HCT116 (cell line): Measurements from ENCODE around the gene OTULIN. TPM values are rescaled to one million over a fixed set of nuclear protein-coding genes. Genes with fewer than 3 reads are reported as not detected.

Source experiments
- ATAC-seq: fragments of 200-7000 bp; cut with Tn5 transposase; 2 replicates; pipeline ENCODE4 v1.9.1; 2020; ENCODE audit warnings: mild to moderate bottlenecking, moderate library complexity
- BruUV-seq: library from RNA; stranded (reverse); fragments of 400-500 nt; replicated peaks from 2 replicates; lab custom pipeline; 2021; lab: Mats Ljungman, UMichigan
- CTCF ChIA-PET: fragments of 300-600 bp; sonication (Branson Sonifier 250); formaldehyde crosslinking; loops from one replicate; lab custom pipeline; 2021; ENCODE audit warnings: antibody characterized with exemption; lab: Charles Lee
- POLR2A ChIA-PET: fragments of 300-600, 350-600 bp; sonication (Branson Sonifier 250); formaldehyde crosslinking; loops from one replicate; lab custom pipeline; 2021; ENCODE audit warnings: antibody characterized with exemption; lab: Charles Lee
- RAD21 ChIA-PET, 2 experiments: fragments of 300-600 bp; sonication (Branson Sonifier 250); formaldehyde crosslinking; loops; one replicate each; lab custom pipeline; 2023; ENCODE audit warnings: low total read pairs in 2 of 2; ENCODE audit not compliant: uncharacterized antibody in 2 of 2, unreplicated experiment in 2 of 2, low non-redundant PET in 1 of 2; lab: Charles Lee
- DNase-seq: peaks from one replicate; pipeline ENCODE4 v3.0.0-alpha.2; 2010; ENCODE audit warnings: low read depth, low spot score
- H2AFZ ChIP-seq: fragments of 200-600 bp; shearing (Covaris generic), sonication (generic); 2 replicates; pipeline ENCODE4 v1.6.1; 2017; ENCODE audit warnings: low read depth, mixed run types, mixed read lengths, antibody characterized with exemption, low read length; ENCODE audit not compliant: poor library complexity, severe bottlenecking
- H3K27ac ChIP-seq: 2 replicates; pipeline ENCODE4 v1.5.1; 2012; ENCODE audit warnings: low read depth, low read length
- H3K27me3 ChIP-seq: fragments of 200-600 bp; sonication (generic); 2 replicates; pipeline ENCODE4 v1.6.1; 2016; ENCODE audit warnings: mixed run types, low read length, mixed read lengths; ENCODE audit not compliant: insufficient read depth
- H3K36me3 ChIP-seq, 2 experiments: fragments of 200-500 bp in 1 of 2; fragments of 200-600 bp in 1 of 2; sonication (Bioruptor generic) in 1 of 2; sonication (generic) in 1 of 2; 2 replicates each; pipeline versions ENCODE4 v1.5.1 to v1.6.1; 2014 to 2016; ENCODE audit warnings: low read length in 2 of 2, inconsistent platforms in 1 of 2, mixed read lengths in 1 of 2, mixed run types in 1 of 2; ENCODE audit not compliant: insufficient read depth in 2 of 2, control insufficient read depth in 1 of 2
- H3K4me1 ChIP-seq, 2 experiments: fragments of 200-600 bp in 1 of 2; sonication (generic) in 1 of 2; 2 replicates each; pipeline versions ENCODE4 v1.5.1 to v1.6.1; 2012 to 2017; ENCODE audit warnings: low read length in 2 of 2, inconsistent platforms in 1 of 2, mild to moderate bottlenecking in 1 of 2, mixed read lengths in 1 of 2, mixed run types in 1 of 2, moderate library complexity in 1 of 2; ENCODE audit not compliant: insufficient read depth in 2 of 2, control insufficient read depth in 1 of 2
- H3K4me2 ChIP-seq: fragments of 200-600 bp; sonication (generic); 2 replicates; pipeline ENCODE4 v1.6.1; 2017; ENCODE audit warnings: mixed run types, low read length, mixed read lengths
- H3K4me3 ChIP-seq, 2 experiments: fragments of 200-600 bp in 1 of 2; sonication (generic) in 1 of 2; replicated peaks in 1 of 2; 2 replicates each; pipeline ENCODE4 v1.5.1; 2011 to 2016; ENCODE audit warnings: low read length in 2 of 2, control low read depth in 1 of 2, low read depth in 1 of 2, mild to moderate bottlenecking in 1 of 2, mixed read lengths in 1 of 2, mixed run types in 1 of 2
- H3K79me2 ChIP-seq: fragments of 200-600 bp; sonication (generic); 2 replicates; pipeline ENCODE4 v1.6.1; 2017; ENCODE audit warnings: mild to moderate bottlenecking, mixed run types, low read length, moderate library complexity, mixed read lengths; ENCODE audit not compliant: insufficient read depth
- H3K9ac ChIP-seq: fragments of 200-600 bp; sonication (generic); 2 replicates; pipeline ENCODE4 v1.6.1; 2016; ENCODE audit warnings: low read length, mixed read lengths
- H3K9me2 ChIP-seq: fragments of 200-600 bp; sonication (generic), shearing (Covaris generic); 2 replicates; pipeline ENCODE4 v1.6.1; 2017; ENCODE audit warnings: mixed run types, mild to moderate bottlenecking, moderate library complexity; ENCODE audit not compliant: insufficient read depth
- H3K9me3 ChIP-seq, 2 experiments: fragments of 200-500 bp in 1 of 2; fragments of 200-600 bp in 1 of 2; sonication (Bioruptor generic) in 1 of 2; sonication (generic) in 1 of 2; 2 replicates each; pipeline ENCODE4 v1.6.1; 2014 to 2017; ENCODE audit warnings: low read length in 2 of 2, mixed read lengths in 2 of 2, inconsistent platforms in 1 of 2, low read depth in 1 of 2, mild to moderate bottlenecking in 1 of 2, mixed run types in 1 of 2, moderate library complexity in 1 of 2; ENCODE audit not compliant: control insufficient read depth in 1 of 2, insufficient read depth in 1 of 2
- H4K20me1 ChIP-seq: fragments of 200-600 bp; sonication (generic), shearing (Covaris generic); 2 replicates; pipeline ENCODE4 v1.6.1; 2017; ENCODE audit warnings: mixed run types, mild to moderate bottlenecking, moderate library complexity; ENCODE audit not compliant: insufficient read depth
- CBX3 ChIP-seq: IDR thresholded peaks from 2 replicates; pipeline ENCODE4 v1.6.1; 2012; ENCODE audit warnings: low read depth
- CEBPB ChIP-seq: IDR thresholded peaks from 2 replicates; pipeline ENCODE4 v1.6.1; 2012; ENCODE audit warnings: low read depth
- EGR1 ChIP-seq: IDR thresholded peaks from 2 replicates; pipeline ENCODE4 v1.6.1; 2012; ENCODE audit warnings: low read depth
- ELF1 ChIP-seq: IDR thresholded peaks from 2 replicates; pipeline ENCODE4 v1.6.1; 2012; ENCODE audit warnings: low read depth, borderline replicate concordance
- EZH2phosphoT487 ChIP-seq: fragments of 200-600 bp; IDR thresholded peaks from 2 replicates; pipeline ENCODE4 v1.6.1; 2018; ENCODE audit warnings: antibody characterized with exemption, borderline replicate concordance
- JUND ChIP-seq: IDR thresholded peaks from 2 replicates; pipeline ENCODE4 v1.6.1; 2012
- POLR2A ChIP-seq: IDR thresholded peaks from 2 replicates; pipeline ENCODE4 v1.7.0; 2011; ENCODE audit warnings: borderline replicate concordance; ENCODE audit not compliant: insufficient read depth, insufficient read length; ENCODE audit errors: extremely low read depth
- POLR2AphosphoS5 ChIP-seq: IDR thresholded peaks from 2 replicates; pipeline ENCODE4 v1.6.1; 2011; ENCODE audit warnings: mild to moderate bottlenecking, low read depth, low read length, moderate library complexity
- SP1 ChIP-seq: IDR thresholded peaks from 2 replicates; pipeline ENCODE4 v1.6.1; 2012; ENCODE audit warnings: low read depth
- YY1 ChIP-seq: IDR thresholded peaks from 2 replicates; pipeline ENCODE4 v1.6.1; 2011; ENCODE audit warnings: low read length, low read depth, moderate library complexity, mild to moderate bottlenecking; ENCODE audit not compliant: insufficient replicate concordance; ENCODE audit errors: extremely low read depth
- ZFX ChIP-seq: fragments of 450-650 bp; IDR thresholded peaks from 2 replicates; pipeline ENCODE4 v1.6.1; 2017
- intact Hi-C: fragments of 100-400 bp; cut with micrococcal nuclease; formaldehyde crosslinking; loops from 2 replicates; pipeline ENCODE4 v1.10.0; 2022
- total RNA-seq: library from RNA; stranded (reverse); gene quantifications from one replicate; pipeline ENCODE4 v1.2.1, GENCODE V29; 2021; ENCODE audit not compliant: unreplicated experiment
- TF ChIP-seq, protein P1 (sequence below): IDR thresholded peaks from 2 replicates; pipeline ENCODE4 v1.6.1; 2011; ENCODE audit warnings: mild to moderate bottlenecking, low read length, moderate library complexity; ENCODE audit not compliant: insufficient replicate concordance; ENCODE audit errors: extremely low read depth
- TF ChIP-seq, protein P2 (sequence below): IDR thresholded peaks from 2 replicates; pipeline ENCODE4 v1.6.1; 2012
- TF ChIP-seq, protein P3 (sequence below), 3 experiments: fragments of 200-600 bp in 1 of 3; sonication (generic) in 1 of 3; IDR thresholded peaks in 2 of 3; conservative IDR thresholded peaks in 1 of 3; 2 replicates each; pipeline ENCODE4 v1.5.1; 2012 to 2017; ENCODE audit warnings: low read depth in 2 of 3, low read length in 2 of 3, antibody characterized with exemption in 1 of 3, borderline replicate concordance in 1 of 3, control low read depth in 1 of 3, mild to moderate bottlenecking in 1 of 3, mixed read lengths in 1 of 3, mixed run types in 1 of 3, moderate library complexity in 1 of 3; ENCODE audit not compliant: insufficient read depth in 1 of 3

OTULIN gene
- total RNA-seq, 1 experiment from 2014 or later, result 25.7 TPM

DNA sequence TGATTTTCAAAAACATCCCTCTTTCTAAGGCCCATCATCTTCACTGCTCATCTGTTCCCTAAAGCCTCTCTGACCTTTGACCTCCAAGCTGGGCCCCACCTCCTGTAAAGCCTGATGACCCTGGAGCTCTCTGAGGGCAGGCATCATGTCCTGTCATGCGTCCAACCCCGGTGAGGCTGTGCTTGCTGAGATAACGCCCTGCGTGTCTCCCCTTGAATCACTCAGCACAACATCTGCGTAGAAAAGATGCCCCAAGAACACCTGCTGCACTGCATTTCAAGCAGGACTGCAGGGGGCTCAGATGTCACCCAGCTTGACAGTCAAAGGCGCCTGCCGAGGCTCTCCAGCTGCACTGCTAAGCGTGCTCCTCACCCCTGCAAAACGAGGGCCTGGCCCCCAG is 78.0 kb downstream of the OTULIN start:
- H2AFZ ChIP-seq, result no peak overlapping the region
- POLR2A ChIA-PET, result no interaction called here
- H3K9ac ChIP-seq, result no peak overlapping the region
- DNase-seq (no peak), ATAC-seq (no peak)
- no peaks in the 10 kb centered on the region; a peak in 1 of 4 replicates for H3K36me3 ChIP-seq
- no peaks in the 10 kb centered on the region for H3K27me3 ChIP-seq
- intact Hi-C loops, result no loop called here
- H4K20me1 ChIP-seq, result no peaks in the 10 kb centered on the region
- BruUV-seq, result no TSS peak
- CTCF ChIA-PET, result no interaction called here
- no peaks in the 10 kb centered on the region for H3K9me2 ChIP-seq
- no peak overlapping the region for H3K4me2 ChIP-seq
- H3K79me2 ChIP-seq, result no peaks in the 10 kb centered on the region
- H3K27ac ChIP-seq, result no peak overlapping the region
- H3K9me3 ChIP-seq, result no peaks in the 10 kb centered on the region
- TF ChIP-seq, protein P1, sequence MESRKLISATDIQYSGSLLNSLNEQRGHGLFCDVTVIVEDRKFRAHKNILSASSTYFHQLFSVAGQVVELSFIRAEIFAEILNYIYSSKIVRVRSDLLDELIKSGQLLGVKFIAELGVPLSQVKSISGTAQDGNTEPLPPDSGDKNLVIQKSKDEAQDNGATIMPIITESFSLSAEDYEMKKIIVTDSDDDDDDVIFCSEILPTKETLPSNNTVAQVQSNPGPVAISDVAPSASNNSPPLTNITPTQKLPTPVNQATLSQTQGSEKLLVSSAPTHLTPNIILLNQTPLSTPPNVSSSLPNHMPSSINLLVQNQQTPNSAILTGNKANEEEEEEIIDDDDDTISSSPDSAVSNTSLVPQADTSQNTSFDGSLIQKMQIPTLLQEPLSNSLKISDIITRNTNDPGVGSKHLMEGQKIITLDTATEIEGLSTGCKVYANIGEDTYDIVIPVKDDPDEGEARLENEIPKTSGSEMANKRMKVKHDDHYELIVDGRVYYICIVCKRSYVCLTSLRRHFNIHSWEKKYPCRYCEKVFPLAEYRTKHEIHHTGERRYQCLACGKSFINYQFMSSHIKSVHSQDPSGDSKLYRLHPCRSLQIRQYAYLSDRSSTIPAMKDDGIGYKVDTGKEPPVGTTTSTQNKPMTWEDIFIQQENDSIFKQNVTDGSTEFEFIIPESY, result no peak
- TF ChIP-seq, protein P2, sequence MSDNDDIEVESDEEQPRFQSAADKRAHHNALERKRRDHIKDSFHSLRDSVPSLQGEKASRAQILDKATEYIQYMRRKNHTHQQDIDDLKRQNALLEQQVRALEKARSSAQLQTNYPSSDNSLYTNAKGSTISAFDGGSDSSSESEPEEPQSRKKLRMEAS, result no peak
- TF ChIP-seq, protein P3, sequence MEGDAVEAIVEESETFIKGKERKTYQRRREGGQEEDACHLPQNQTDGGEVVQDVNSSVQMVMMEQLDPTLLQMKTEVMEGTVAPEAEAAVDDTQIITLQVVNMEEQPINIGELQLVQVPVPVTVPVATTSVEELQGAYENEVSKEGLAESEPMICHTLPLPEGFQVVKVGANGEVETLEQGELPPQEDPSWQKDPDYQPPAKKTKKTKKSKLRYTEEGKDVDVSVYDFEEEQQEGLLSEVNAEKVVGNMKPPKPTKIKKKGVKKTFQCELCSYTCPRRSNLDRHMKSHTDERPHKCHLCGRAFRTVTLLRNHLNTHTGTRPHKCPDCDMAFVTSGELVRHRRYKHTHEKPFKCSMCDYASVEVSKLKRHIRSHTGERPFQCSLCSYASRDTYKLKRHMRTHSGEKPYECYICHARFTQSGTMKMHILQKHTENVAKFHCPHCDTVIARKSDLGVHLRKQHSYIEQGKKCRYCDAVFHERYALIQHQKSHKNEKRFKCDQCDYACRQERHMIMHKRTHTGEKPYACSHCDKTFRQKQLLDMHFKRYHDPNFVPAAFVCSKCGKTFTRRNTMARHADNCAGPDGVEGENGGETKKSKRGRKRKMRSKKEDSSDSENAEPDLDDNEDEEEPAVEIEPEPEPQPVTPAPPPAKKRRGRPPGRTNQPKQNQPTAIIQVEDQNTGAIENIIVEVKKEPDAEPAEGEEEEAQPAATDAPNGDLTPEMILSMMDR (IDR thresholded peaks at IDR 0.05 in 2 of 3, conservative IDR thresholded peaks at IDR 0.05 in 1 of 3; ENCODE audit: borderline replicate concordance in 1 of 3, insufficient read depth in 1 of 3, low read depth in 2 of 3, low read length in 2 of 3), result no peak
- TF ChIP-seq EGR1, result no peak
- no peak for TF ChIP-seq CEBPB
- no peak for TF ChIP-seq EZH2phosphoT487
- no peak for TF ChIP-seq ELF1
- no peak for TF ChIP-seq JUND
- no peak for TF ChIP-seq SP1
- no peak for TF ChIP-seq ZFX
- TF ChIP-seq POLR2A, result no peak
- no peak for TF ChIP-seq YY1
- TF ChIP-seq POLR2AphosphoS5, result no peak
- no peak for TF ChIP-seq CBX3
- RAD21 ChIA-PET, result no interaction called here
- no peak overlapping the region for H3K4me3 ChIP-seq
- no peaks in the 10 kb centered on the region for H3K4me1 ChIP-seq
